HG02642 (cell line): ENCODE data around the gene EFCAB6.

Experiments
- ATAC-seq: cut with Tn5 transposase; IDR thresholded peaks from one replicate; pipeline ENCODE4 v1.9.1; 2021; ENCODE audit warnings: mild to moderate bottlenecking; ENCODE audit not compliant: unreplicated experiment, poor library complexity

Gene EFCAB6

GRCh38 chr22:43497956-43498855 lies 313.9 kb downstream of the EFCAB6 start:
- ATAC-seq = no peak

GRCh38 chr22:43493297-43493696 lies 318.8 kb downstream of the EFCAB6 start:
- no peak for ATAC-seq

DNA sequence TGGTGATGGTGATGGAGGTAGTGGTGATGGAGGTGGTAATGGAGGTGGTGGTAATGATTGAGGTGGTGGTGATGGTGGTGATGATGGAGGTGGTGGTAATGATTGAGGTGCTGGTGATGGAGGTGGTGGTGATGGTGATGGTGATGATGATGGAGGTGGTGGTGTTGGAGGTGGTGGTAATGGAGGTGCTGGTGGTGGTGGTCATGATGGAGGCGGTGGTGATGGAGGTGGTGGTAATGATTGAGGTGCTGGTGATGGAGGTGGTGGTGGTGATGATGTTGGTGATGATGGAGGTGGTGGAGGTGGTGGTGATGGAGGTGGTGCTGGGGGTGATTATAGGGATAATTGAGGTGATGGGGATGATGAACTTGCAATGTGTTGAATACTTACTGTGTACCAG lies 320.4 kb downstream of the EFCAB6 start:
- no peak for ATAC-seq

DNA sequence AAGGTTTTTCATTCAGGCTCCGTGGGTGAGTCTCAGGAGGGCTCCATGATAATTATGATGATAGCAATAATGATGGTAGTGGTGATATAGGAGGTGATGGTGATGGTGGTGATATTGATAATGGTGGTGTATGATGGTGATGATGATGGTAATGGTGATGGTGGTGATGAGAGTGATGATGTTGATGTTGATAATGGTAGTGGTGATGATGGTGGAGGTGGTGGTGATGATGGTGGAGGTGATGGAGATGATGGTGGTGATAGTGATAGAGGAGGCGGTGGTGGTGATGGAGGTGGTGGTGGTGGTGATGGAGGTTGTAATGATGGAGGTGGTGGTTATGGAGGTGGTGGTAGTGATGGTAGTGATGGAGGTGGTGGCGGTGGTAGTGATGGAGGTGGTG lies 320.9 kb downstream of the EFCAB6 start:
- no peak for ATAC-seq

DNA sequence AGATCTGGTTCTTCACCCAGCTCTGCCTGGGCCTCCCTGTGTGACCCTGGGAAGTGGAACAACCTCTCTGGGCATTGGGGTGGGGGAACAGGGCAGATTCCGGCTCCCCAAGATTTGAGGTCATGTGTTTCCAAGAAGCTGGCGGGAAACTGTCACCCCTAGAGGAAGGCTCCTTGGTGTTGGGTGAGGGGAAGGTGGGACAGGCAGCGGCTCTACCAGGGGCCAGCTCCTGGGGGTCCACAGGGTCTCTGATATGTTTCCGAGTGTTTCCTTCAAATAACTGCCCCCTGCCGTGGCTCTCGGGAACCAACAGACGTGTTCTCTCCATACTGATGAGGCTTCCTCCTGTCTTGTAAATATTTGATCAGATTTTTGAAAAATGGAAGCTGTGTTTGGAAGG lies 321.8 kb downstream of the EFCAB6 start:
- no peak for ATAC-seq

DNA sequence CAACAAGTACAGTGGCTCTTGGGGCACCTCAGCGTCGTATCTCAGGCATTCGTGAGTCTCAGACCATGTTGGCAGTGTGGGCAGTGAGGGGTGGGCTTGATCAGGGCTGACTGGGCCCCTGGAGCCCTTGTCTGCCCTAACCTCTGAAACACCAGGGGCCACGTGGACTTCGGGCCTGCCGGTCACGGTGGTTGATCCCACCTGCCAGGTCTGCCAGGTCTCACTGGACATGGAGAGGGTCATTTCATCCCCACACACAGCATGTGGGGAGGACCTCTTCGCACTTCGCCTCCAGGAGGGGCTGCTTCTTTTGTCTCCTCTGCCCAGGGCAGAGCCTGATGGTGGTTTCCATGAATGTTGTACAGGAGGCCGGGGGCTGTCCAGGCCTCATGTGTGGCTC lies 323.2 kb downstream of the EFCAB6 start:
- ATAC-seq = no peak

DNA sequence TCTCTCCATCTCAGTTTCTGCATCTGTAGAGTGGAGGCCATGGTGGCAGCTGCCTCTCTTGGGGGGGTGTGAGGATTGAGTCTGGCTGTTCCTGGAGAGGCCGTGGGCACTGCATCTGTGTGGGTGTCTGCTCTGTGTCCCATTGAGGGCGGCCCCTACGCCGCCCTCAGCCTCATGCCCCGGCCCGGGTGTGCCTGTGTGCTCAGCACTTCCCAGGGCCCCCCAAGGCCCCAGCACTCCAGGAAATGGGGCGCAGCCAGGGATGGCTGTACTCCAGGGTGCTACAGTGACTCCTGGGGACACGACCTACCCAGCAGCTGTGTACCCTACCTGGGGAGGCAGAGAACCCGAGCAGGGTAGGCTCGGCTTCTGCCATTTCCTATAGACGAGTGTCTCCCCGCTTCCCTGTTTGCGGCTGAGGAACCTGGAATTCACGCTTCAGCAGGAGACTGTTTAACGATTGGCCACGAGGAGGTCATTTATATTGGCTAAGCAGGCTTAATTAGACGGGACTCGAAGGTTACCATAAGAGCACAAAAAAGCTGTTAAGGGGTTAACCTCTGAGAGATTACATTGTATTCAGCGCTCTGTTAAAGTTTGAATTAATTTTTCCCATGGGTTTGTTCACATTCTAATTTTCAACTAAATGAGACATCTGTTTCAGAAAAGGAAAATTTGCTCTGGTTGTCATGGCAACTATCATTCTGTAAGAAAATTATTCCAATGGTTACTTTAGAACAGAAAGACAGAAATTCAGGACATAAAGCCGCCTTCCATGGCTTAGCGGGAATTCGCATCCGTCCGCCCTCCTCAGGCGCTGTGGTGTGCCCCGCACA lies 323.9 kb downstream of the EFCAB6 start:
- no peak for ATAC-seq

DNA sequence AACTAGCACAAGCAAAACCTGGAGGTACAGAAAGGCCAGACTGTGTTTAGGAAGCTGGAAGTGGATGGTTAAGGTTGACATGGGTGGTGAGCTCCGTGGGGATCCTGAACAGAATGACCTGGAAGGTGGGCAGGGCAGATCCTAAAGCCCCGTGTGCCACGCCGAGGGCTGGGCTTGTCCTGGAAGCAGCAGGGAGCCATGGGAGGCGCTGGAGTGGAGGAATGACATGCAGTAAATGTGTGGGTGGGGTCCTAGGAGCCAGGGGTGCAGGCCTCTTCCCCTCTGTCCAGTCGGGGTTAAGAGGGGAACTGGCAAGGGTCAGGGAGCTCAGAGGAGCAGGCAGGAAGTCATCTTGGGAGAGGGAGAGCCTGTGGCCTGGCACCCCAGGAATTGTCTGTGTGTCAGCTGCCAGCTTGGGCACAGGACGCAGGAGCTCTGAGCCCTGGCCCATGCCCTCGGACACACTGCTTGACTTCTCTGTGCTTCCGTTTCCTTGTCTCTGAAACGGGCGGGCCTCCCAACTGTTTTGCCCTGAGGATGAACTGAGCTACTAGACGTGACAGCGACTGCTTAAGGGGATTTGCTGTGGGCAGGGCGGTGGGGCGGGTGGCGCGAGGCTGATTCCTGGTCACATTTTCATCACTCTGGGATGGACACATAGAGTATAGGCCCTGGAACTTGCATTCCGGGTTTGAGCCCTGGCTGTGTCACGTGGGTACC lies 324.6 kb downstream of the EFCAB6 start:
- no peak for ATAC-seq

DNA sequence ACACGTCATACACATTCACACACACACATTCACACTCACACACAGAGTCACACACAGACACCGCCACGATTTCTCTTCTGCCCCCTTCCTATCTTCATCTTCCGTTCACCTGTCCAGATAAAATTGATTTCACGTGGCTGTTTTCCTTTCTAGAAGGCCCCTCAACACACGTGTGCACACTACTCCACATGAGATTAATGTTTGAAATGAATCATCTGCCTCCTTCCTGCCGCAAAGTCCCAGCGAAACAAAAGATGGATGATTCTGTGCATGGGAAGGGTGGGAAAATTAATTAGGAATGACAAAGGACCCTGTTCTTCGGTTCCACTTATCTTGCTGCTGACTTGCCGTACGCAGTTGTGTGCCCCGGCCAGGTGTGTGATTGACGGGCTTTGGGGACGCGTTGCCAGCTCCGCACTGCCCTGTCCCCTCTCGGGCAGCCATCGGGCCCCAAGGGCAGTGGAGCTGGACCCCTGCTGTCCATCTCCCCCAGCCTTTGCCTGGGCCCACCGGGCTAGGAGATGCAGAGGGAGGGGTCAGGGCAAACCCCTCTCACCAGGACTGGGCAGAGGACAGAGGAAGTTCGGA lies 326.5 kb downstream of the EFCAB6 start:
- no peak for ATAC-seq

GRCh38 chr22:43484227-43484626 lies 327.9 kb downstream of the EFCAB6 start:
- no peak for ATAC-seq

DNA sequence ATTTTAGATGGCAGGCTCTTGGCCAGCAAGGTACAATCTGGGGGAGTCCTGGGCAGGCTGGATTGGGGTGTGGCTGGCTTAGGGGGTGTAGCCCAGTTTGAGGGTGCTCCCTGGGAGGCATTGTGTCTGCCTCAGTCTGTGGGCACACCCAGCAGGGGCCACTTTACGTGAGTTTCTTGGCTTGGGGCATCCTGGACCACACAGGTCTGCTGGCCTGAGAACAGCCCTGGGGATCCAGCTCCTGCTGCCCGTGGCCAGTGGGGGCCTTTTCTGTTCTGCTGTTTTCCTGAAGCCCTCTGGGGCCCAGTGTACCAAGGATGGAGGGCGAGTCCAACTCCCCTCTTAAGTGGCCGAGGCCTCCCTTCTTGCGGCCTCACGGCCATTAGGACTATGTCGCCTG lies 328.4 kb downstream of the EFCAB6 start:
- ATAC-seq = no peak

- no peak for ATAC-seq
Observed at GRCh38 chr22:43483266-43483665, 328.8 kb downstream of the EFCAB6 start.

DNA sequence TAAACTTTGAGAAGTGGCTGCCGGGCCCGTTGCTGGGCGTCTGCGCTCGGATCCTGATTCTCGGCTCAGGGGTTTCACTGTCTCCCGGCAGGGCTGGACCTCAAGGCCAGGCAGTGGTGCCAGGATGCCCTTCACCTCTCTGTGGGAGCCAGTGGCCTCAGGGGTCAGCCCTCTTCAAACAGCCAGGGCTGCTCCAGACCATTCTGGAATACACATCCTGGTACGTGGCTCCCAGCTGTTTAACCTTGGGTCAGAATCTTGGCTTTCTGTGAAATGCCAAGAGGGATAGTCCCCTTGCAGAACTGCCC lies 329.8 kb downstream of the EFCAB6 start:
- no peak for ATAC-seq

GRCh38 chr22:43481568-43482317 lies 330.4 kb downstream of the EFCAB6 start:
- no peak for ATAC-seq

DNA sequence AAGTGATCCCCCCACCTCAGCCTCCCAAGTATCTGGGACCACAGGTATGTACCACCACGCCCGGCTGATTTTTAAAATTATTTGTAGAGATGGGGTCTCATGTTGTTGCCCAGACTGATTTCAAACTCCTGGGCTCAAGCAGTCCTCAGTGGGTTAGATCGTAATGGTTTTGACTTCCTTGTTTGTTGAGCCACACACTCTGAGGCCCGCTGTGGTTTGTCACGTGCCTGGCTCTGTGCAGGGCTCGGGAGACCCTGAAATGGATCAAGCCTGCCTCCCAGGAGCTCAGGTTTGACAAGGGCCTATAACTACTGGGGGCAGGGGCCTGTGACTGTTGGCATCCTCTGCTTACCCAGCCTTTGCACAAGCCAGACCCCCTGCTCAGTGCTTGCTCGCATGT lies 332.1 kb downstream of the EFCAB6 start:
- no peak for ATAC-seq

GRCh38 chr22:43479301-43479950 lies 332.7 kb downstream of the EFCAB6 start:
- no peak for ATAC-seq
